DND-41 (cell line): ENCODE measurements around the gene PRR7.

Source experiments
- CTCF ChIP-seq: IDR thresholded peaks from 2 replicates; pipeline ENCODE4 v1.5.1; 2012; ENCODE audit warnings: borderline replicate concordance, low read length, moderate library complexity, mild to moderate bottlenecking; ENCODE audit not compliant: poor library complexity, severe bottlenecking; ENCODE audit errors: extremely low read depth
- EZH2 ChIP-seq: IDR thresholded peaks from 3 replicates; pipeline ENCODE4 v1.6.1; 2012; ENCODE audit warnings: borderline replicate concordance, low read depth, mild to moderate bottlenecking, moderate library complexity, low read length, inconsistent platforms; ENCODE audit not compliant: severe bottlenecking

GRCh38 chr5:177471610-177472356 lies 25.2 kb downstream of the PRR7 start:
- no peak for TF ChIP-seq EZH2
- TF ChIP-seq CTCF = no peak
